GM12878 (cell line): ENCODE results near the gene SLC6A7. TPM values are rescaled to one million over a fixed set of nuclear protein-coding genes. Genes with fewer than 3 reads are reported as not detected.

ENCODE experiments used
- ATAC-seq: fragments of 200-7000 bp; cut with Tn5 transposase; 3 replicates; pipeline ENCODE4 v1.9.1; 2020; ENCODE audit warnings: mild to moderate bottlenecking, moderate library complexity
- BruUV-seq: library from RNA; stranded (reverse); fragments of 400-500 nt; replicated peaks from 2 replicates; lab custom pipeline; 2021; lab: Mats Ljungman, UMichigan
- CTCF ChIA-PET: fragments of 300-600 bp; sonication (Branson Sonifier 250); formaldehyde crosslinking; extraction: SDS; loops from one replicate; lab custom pipeline; 2021; ENCODE audit warnings: inconsistent platforms; lab: Yijun Ruan, JAX
- POLR2A ChIA-PET: fragments of 350-600 bp; formaldehyde crosslinking; extraction: SDS; loops from one replicate; lab custom pipeline; 2021; ENCODE audit warnings: inconsistent platforms; lab: Charles Lee
- RAD21 ChIA-PET: fragments of 300-600 bp; sonication (Branson Sonifier 250); formaldehyde crosslinking; loops from one replicate; lab custom pipeline; 2023; ENCODE audit warnings: antibody characterized with exemption; ENCODE audit not compliant: unreplicated experiment; lab: Charles Lee
- SMC1A ChIA-PET: fragments of 300-600 bp; sonication (Branson Sonifier 250); formaldehyde crosslinking; loops from one replicate; lab custom pipeline; 2023; ENCODE audit not compliant: unreplicated experiment, uncharacterized antibody; lab: Charles Lee
- DNase-seq: peaks from one replicate; pipeline ENCODE4 v3.0.0-alpha.2; 2011; ENCODE audit warnings: low read depth, low spot score
- FAIRE-seq: peaks from 3 replicates; lab custom pipeline; 2011; peaks lifted over from hg19 to GRCh38; lab: Jason Lieb, UNC
- H2AFZ ChIP-seq: 2 replicates; pipeline ENCODE4 v1.6.0; 2011; ENCODE audit warnings: low read depth, low read length, control low read depth; ENCODE audit not compliant: control insufficient read depth
- H3K27ac ChIP-seq: 2 replicates; pipeline ENCODE4 v1.5.1; 2011; ENCODE audit warnings: control low read depth; ENCODE audit not compliant: control insufficient read depth, insufficient read depth
- H3K27me3 ChIP-seq, 2 experiments: replicated peaks in 1 of 2; 2 replicates each; pipeline versions ENCODE4 v1.6.0 to v1.6.1; 2011; ENCODE audit warnings: low read length in 1 of 2; ENCODE audit not compliant: control insufficient read depth in 2 of 2, insufficient read depth in 2 of 2
- H3K36me3 ChIP-seq, 2 experiments: 2 replicates each; pipeline ENCODE4 v1.5.1; 2011; ENCODE audit warnings: low read length in 1 of 2; ENCODE audit not compliant: control insufficient read depth in 2 of 2, insufficient read depth in 2 of 2
- H3K4me1 ChIP-seq: 2 replicates; pipeline ENCODE4 v1.6.1; 2011; ENCODE audit warnings: mild to moderate bottlenecking, low read length, moderate library complexity, mixed read lengths; ENCODE audit not compliant: control insufficient read depth, insufficient read depth
- H3K4me2 ChIP-seq: 2 replicates; pipeline ENCODE4 v1.6.0; 2011; ENCODE audit warnings: control low read depth; ENCODE audit not compliant: control insufficient read depth, insufficient read depth
- H3K4me3 ChIP-seq: fragments of 200-600 bp; sonication (generic); 2 replicates; pipeline ENCODE4 v1.5.1; 2016
- H3K79me2 ChIP-seq: 2 replicates; pipeline ENCODE4 v1.6.0; 2011; ENCODE audit warnings: low read length; ENCODE audit not compliant: control insufficient read depth, insufficient read depth
- H3K9ac ChIP-seq: 2 replicates; pipeline ENCODE4 v1.8.0; 2011; ENCODE audit warnings: low read length, control low read depth, mixed read lengths; ENCODE audit not compliant: control insufficient read depth, insufficient read depth
- H3K9me3 ChIP-seq: replicated peaks from 3 replicates; pipeline ENCODE4 v1.5.1; 2011; ENCODE audit warnings: mild to moderate bottlenecking, low read length; ENCODE audit not compliant: control insufficient read depth, insufficient read depth
- H4K20me1 ChIP-seq: 2 replicates; pipeline ENCODE4 v1.6.0; 2011; ENCODE audit not compliant: control insufficient read depth, insufficient read depth
- CREM ChIP-seq: IDR thresholded peaks from 2 replicates; pipeline ENCODE4 v1.6.1; 2014; ENCODE audit warnings: antibody characterized with exemption, low read depth
- FOS ChIP-seq: IDR thresholded peaks from 3 replicates; pipeline ENCODE4 v1.6.1; 2011; ENCODE audit warnings: borderline replicate concordance; ENCODE audit not compliant: insufficient read length; ENCODE audit errors: extremely low read depth
- MEF2B ChIP-seq: fragments of 450-650 bp; IDR thresholded peaks from 2 replicates; pipeline ENCODE4 v1.6.1; 2018; ENCODE audit warnings: mild to moderate bottlenecking, moderate library complexity; ENCODE audit not compliant: partially characterized antibody, poor library complexity, severe bottlenecking
- RB1 ChIP-seq: fragments of 450-650 bp; formaldehyde crosslinking; IDR thresholded peaks from 2 replicates; pipeline ENCODE4 v1.6.1; 2017; ENCODE audit warnings: mild to moderate bottlenecking, borderline replicate concordance
- TARDBP ChIP-seq: IDR thresholded peaks from 2 replicates; pipeline ENCODE4 v1.6.1; 2016; ENCODE audit warnings: borderline replicate concordance
- TBL1XR1 ChIP-seq: IDR thresholded peaks from 2 replicates; pipeline ENCODE4 v1.6.1; 2012; ENCODE audit warnings: low read depth, low read length, improper control_type of control experiment
- ZNF207 ChIP-seq: fragments of 450-650 bp; IDR thresholded peaks from 2 replicates; pipeline ENCODE4 v1.6.1; 2014; ENCODE audit warnings: antibody characterized with exemption, mild to moderate bottlenecking, borderline replicate concordance
- ZNF622 ChIP-seq: fragments of 450-650 bp; IDR thresholded peaks from 2 replicates; pipeline ENCODE4 v1.6.1; 2017; ENCODE audit warnings: mild to moderate bottlenecking, inconsistent platforms
- WGBS: methylation state at CpG from one replicate; pipeline ENCODE4 v1.1.6; 2016; ENCODE audit warnings: low lambda C conversion rate; ENCODE audit not compliant: insufficient replicate concordance, insufficient coverage; ENCODE audit errors: missing lambda C conversion rate; 5-methylcytosine and 5-hydroxymethylcytosine counted together
- in situ Hi-C: fragments of 300-500 bp; cut with MboI; formaldehyde crosslinking; loops from 9 replicates; pipeline ENCODE4 v1.14.3; 2018; ENCODE audit warnings: mixed read lengths
- intact Hi-C: fragments of 100-400 bp; cut with micrococcal nuclease; formaldehyde crosslinking; loops from one replicate; pipeline ENCODE4 v1.14.2; 2022; ENCODE audit not compliant: unreplicated experiment
- polyA plus RNA-seq, 11 experiments: library from polyadenylated mRNA; depleted of rRNA in 4 of 11; unstranded in 6 of 11; stranded (reverse) in 5 of 11; fragments of >200 nt; fragmentation: Nextera tagmentation in 4 of 11; fragmentation: Illumina TruSeq in 1 of 11; extraction: Ambion mirVana in 4 of 11; extraction: Trizol in 1 of 11; gene quantifications; 1 replicate in 1 of 11; 2 replicates in 10 of 11; pipeline versions ENCODE4 v1.2.1 to v1.2.3, GENCODE V29; 2011 to 2016; ENCODE audit warnings: inconsistent platforms in 2 of 11, missing spikeins in 2 of 11, low read depth in 1 of 11
- total RNA-seq, 4 experiments: library from RNA; depleted of rRNA in 3 of 4; stranded (reverse); fragments of >200 nt in 3 of 4; fragmentation: Illumina TruSeq in 1 of 4; extraction: Trizol in 1 of 4; gene quantifications; 2 replicates each; pipeline versions ENCODE4 v1.2.1 to v1.2.3, GENCODE V29; 2013 to 2021

The SLC6A7 gene
- total and polyA plus RNA-seq, 10 of the 15 experiments (the other 5 are each of a cell fraction or from before 2014, with no cell fraction given), result 0.01 to 0.15 (median 0.06) TPM; not detected in 7

DNA sequence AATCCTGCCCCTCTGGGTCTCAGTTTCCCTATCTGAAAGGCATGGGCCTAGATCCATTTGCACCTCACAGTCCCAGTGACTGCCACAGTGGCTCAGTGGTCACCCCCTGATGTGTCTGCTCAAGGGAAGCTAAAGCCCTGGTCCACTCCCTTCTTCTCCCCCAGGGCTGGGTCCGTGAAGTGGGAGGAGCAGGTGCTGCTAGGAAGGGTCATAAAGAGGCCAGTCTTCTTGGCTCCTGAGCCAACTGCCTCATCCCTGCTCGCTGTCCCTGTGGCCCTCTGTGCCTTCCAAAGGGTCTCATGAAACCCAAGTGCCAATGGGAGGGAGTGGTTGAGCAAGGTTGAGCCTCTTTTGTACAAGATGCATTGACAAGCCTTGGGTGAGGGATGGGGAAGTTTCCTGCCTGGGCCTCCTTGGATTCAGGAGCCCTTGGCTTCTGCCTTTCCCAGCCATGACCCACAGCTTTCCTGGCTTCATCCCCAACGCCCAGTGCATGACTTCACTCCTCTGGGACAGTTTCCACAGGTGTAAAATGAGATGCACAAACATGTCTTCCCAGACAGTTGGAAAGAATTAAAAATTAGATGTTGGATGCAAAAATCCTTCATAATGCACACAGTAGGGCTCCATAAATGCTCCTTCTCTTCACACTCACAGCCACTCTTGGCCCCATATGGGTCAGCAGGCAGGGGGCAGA is 1.6 kb upstream of the SLC6A7 start:
- TF ChIP-seq ZNF207, result no peak

GRCh38 chr5:150189326-150189725 is 536 bp upstream of the SLC6A7 start:
- Histone ChIP-seq H3K9me3 (no peaks in the 10 kb centered on the region), H3K4me2 (no peak overlapping the region), H3K4me3 (no peak overlapping the region), H3K27ac (no peak overlapping the region), H2AFZ (no peak overlapping the region), H4K20me1 (no peaks in the 10 kb centered on the region), H3K9ac (no peak overlapping the region), H3K79me2 (no peaks in the 10 kb centered on the region), H3K36me3 (no peaks in the 10 kb centered on the region), H3K27me3 (peaks cover 0 to 5% of the 10 kb centered on the region in 2 experiments; a peak in 3 of 4 replicates), H3K4me1 (no peaks in the 10 kb centered on the region)
- ATAC-seq (no peak), DNase-seq (no peak), FAIRE-seq (no peak)
- intact Hi-C loops, result no loop called here
- ChIA-PET CTCF (no interaction called here), RAD21 (no interaction called here), SMC1A (no interaction called here), POLR2A (no interaction called here)
- in situ Hi-C loops, result no loop called here
- 7% methylated on average over 3 of the region's 3 CpGs for WGBS
- no peak for TF ChIP-seq TBL1XR1
- TF ChIP-seq TARDBP, result no peak
- TF ChIP-seq FOS, result no peak
- no peak for TF ChIP-seq MEF2B
- TF ChIP-seq CREM, result no peak
- no peak for TF ChIP-seq RB1
- no peak for TF ChIP-seq ZNF622
- no TSS peak for BruUV-seq

More for the DNA sequence above, 1.6 kb upstream of the SLC6A7 start:
- Histone ChIP-seq H3K27ac (no peak overlapping the region), H3K4me3 (no peak overlapping the region), H3K4me2 (no peak overlapping the region), H3K79me2 (no peaks in the 10 kb centered on the region), H3K9me3 (no peaks in the 10 kb centered on the region), H3K9ac (no peak overlapping the region), H2AFZ (no peak overlapping the region), H3K4me1 (no peaks in the 10 kb centered on the region), H4K20me1 (no peaks in the 10 kb centered on the region), H3K27me3 (peaks cover 0 to 5% of the 10 kb centered on the region in 2 experiments; a peak in 3 of 4 replicates), H3K36me3 (no peaks in the 10 kb centered on the region)
- ATAC-seq (no peak), DNase-seq (no peak), FAIRE-seq (no peak)
- ChIA-PET RAD21 (no interaction called here), SMC1A (no interaction called here), CTCF (interaction anchor here (1.4 kb wide), 1 partner anchor 13 kb away, joined by 3 read pairs; no protein-coding TSS in a partner anchor), POLR2A (no interaction called here)
- intact Hi-C loops, result no loop called here
- WGBS, result 0% methylated on average over 3 of the region's 3 CpGs
- in situ Hi-C loops, result no loop called here
- BruUV-seq, result no TSS peak
